ENCODE measurements around the gene ANAPC10.

ANAPC10 gene

GRCh38 chr4:145125396-145125795 lies 27.4 kb upstream of the ANAPC10 start:
- in situ Hi-C loops (cut with MboI; ENCODE audit: low pct_unique_long_range_greater_than_20kb, low sequenced_read_pairs, unreplicated experiment): no loop called here
- no peak for DNase-seq (ENCODE audit: low spot score)
- TF ChIP-seq, protein P1, sequence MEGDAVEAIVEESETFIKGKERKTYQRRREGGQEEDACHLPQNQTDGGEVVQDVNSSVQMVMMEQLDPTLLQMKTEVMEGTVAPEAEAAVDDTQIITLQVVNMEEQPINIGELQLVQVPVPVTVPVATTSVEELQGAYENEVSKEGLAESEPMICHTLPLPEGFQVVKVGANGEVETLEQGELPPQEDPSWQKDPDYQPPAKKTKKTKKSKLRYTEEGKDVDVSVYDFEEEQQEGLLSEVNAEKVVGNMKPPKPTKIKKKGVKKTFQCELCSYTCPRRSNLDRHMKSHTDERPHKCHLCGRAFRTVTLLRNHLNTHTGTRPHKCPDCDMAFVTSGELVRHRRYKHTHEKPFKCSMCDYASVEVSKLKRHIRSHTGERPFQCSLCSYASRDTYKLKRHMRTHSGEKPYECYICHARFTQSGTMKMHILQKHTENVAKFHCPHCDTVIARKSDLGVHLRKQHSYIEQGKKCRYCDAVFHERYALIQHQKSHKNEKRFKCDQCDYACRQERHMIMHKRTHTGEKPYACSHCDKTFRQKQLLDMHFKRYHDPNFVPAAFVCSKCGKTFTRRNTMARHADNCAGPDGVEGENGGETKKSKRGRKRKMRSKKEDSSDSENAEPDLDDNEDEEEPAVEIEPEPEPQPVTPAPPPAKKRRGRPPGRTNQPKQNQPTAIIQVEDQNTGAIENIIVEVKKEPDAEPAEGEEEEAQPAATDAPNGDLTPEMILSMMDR (IDR thresholded peaks at IDR 0.05; ENCODE audit: extremely low read depth, insufficient read depth, missing control alignments): no peak

GRCh38 chr4:145108128-145108527 lies 10.1 kb upstream of the ANAPC10 start:
- TF ChIP-seq, protein P1 (IDR thresholded peaks at IDR 0.05; ENCODE audit: extremely low read depth, insufficient read depth, missing control alignments): no peak
- in situ Hi-C loops (cut with MboI; ENCODE audit: low pct_unique_long_range_greater_than_20kb, low sequenced_read_pairs, unreplicated experiment): no loop called here
- DNase-seq (ENCODE audit: low spot score): no peak

DNA sequence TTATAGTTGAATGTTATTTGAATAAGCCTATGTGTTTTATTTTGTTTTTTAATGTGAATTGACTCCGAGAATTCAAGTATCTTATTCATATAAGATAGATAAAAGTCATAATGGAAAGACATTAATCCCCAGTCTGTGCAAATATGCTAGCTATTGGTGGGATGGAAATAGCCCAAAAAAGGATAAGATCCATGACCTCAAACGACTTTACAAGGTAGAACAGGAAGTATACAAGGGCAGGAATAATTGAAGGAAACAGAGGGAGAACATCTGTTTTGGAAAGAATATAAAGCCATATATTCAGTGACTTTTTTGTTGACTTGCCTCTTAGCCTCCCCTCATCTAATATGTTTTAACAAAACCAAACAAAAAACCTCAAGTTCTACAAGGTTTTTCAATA lies 9.1 kb upstream of the ANAPC10 start:
- in situ Hi-C loops (cut with MboI; ENCODE audit: low pct_unique_long_range_greater_than_20kb, low sequenced_read_pairs, unreplicated experiment): no loop called here
- TF ChIP-seq, protein P1 (IDR thresholded peaks at IDR 0.05; ENCODE audit: extremely low read depth, insufficient read depth, missing control alignments): no peak
- no peak for DNase-seq (ENCODE audit: low spot score)

- DNase-seq (ENCODE audit: low spot score): no peak
- TF ChIP-seq, protein P1 (IDR thresholded peaks at IDR 0.05; ENCODE audit: extremely low read depth, insufficient read depth, missing control alignments): no peak
- in situ Hi-C loops (cut with MboI; ENCODE audit: low pct_unique_long_range_greater_than_20kb, low sequenced_read_pairs, unreplicated experiment): no loop called here
Measured at GRCh38 chr4:145103496-145103895, 5.5 kb upstream of the ANAPC10 start.

GRCh38 chr4:145102619-145103018 lies 4.6 kb upstream of the ANAPC10 start:
- TF ChIP-seq, protein P1 (IDR thresholded peaks at IDR 0.05; ENCODE audit: extremely low read depth, insufficient read depth, missing control alignments): no peak
- no peak for DNase-seq (ENCODE audit: low spot score)
- in situ Hi-C loops (cut with MboI; ENCODE audit: low pct_unique_long_range_greater_than_20kb, low sequenced_read_pairs, unreplicated experiment): no loop called here

DNA sequence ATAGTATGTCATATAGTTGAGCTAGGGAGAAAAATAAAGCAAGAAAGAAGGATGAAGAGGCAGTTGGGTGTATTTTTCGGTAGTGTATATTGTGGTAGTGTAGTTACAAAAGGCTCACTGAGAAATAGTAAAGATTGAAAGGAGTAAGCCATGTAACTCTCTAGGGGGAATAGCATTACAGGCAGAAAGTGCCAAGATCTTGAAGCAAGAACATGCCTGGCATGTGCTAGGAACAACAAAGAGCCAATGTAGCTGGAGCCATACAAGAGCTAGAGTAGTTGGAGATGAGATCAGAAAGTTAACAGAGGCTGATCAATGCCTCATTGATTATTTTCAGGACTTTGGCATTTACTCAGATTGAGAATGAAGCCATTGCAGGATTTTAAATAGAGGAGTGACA lies 3.1 kb upstream of the ANAPC10 start:
- DNase-seq (ENCODE audit: low spot score): no peak
- TF ChIP-seq, protein P1 (IDR thresholded peaks at IDR 0.05; ENCODE audit: extremely low read depth, insufficient read depth, missing control alignments): no peak
- in situ Hi-C loops (cut with MboI; ENCODE audit: low pct_unique_long_range_greater_than_20kb, low sequenced_read_pairs, unreplicated experiment): no loop called here

DNA sequence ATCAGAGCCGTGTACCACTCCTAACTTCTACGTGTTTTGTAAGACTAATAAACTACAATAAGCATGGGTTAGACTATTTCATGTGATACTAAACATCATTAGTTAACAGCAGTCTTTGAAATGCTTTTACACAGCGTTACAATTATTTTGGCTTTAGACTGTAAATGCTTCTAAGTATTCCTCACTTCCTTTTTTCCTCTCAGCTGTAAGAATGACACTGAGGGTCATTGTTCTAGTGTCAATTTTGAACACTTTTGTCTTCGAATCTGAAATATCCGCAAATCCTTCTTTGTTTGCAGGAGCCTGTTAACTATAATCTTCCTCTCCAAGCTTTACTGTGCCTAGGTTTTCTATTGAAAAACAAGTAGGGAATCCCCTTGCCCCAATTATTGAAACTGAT lies 1.7 kb upstream of the ANAPC10 start:
- in situ Hi-C loops (cut with MboI; ENCODE audit: low pct_unique_long_range_greater_than_20kb, low sequenced_read_pairs, unreplicated experiment): no loop called here
- DNase-seq (ENCODE audit: low spot score): no peak
- TF ChIP-seq, protein P1 (IDR thresholded peaks at IDR 0.05; ENCODE audit: extremely low read depth, insufficient read depth, missing control alignments): no peak

Data from GM13977 (cell line).